Inflammatory macrophage (primary cell): ENCODE measurements around the gene KDELR1.

Source experiments
- DNase-seq, 2 donors: peaks; one replicate each; pipeline ENCODE4 v3.0.0-alpha.2; 2020 to 2022

KDELR1 gene

GRCh38 chr19:48371367-48371766, 20.0 kb downstream of the KDELR1 start:
- no peak for DNase-seq

- DNase-seq, result no peak
Measured at GRCh38 chr19:48370955-48371354, 20.4 kb downstream of the KDELR1 start.

- no peak for DNase-seq
Measured at GRCh38 chr19:48368936-48369335, 22.4 kb downstream of the KDELR1 start.

- peak in 1 of 2 donors; percentile 25 for DNase-seq
Measured at GRCh38 chr19:48367855-48368254, 23.5 kb downstream of the KDELR1 start.

GRCh38 chr19:48365602-48366001, 25.7 kb downstream of the KDELR1 start:
- no peak for DNase-seq

- DNase-seq, result no peak
Measured at GRCh38 chr19:48364598-48365348, 26.6 kb downstream of the KDELR1 start.

GRCh38 chr19:48363810-48364597, 27.3 kb downstream of the KDELR1 start, which contains the start of the genes SYNGR4 and TMEM143:
Gene SYNGR4 (plus strand): TSS chr19:48364367. CDS start chr19:48365843, 1,476 bp downstream.
Gene TMEM143 (minus strand): TSS chr19:48363940. CDS start chr19:48363920, 20 bp downstream.
- DNase-seq, result peak; percentile 100

- no peak for DNase-seq
Measured at GRCh38 chr19:48363500-48363809, 27.9 kb downstream of the KDELR1 start.

- peak; percentile 89 to 94 for DNase-seq
Measured at GRCh38 chr19:48362716-48363499, 28.4 kb downstream of the KDELR1 start.

- DNase-seq, result no peak
Measured at GRCh38 chr19:48361912-48362311, 29.4 kb downstream of the KDELR1 start.

- no peak for DNase-seq
Measured at GRCh38 chr19:48359123-48359522, 32.2 kb downstream of the KDELR1 start.

- no peak for DNase-seq
Measured at GRCh38 chr19:48355365-48355954, 35.9 kb downstream of the KDELR1 start.

GRCh38 chr19:48354332-48354992, 36.9 kb downstream of the KDELR1 start:
- no peak for DNase-seq

- no peak for DNase-seq
Measured at GRCh38 chr19:48353677-48354076, 37.7 kb downstream of the KDELR1 start.

GRCh38 chr19:48351341-48351752, 40.0 kb downstream of the KDELR1 start:
- DNase-seq, result peak; percentile 67 to 77

- no peak for DNase-seq
Measured at GRCh38 chr19:48350856-48351255, 40.5 kb downstream of the KDELR1 start.

GRCh38 chr19:48348737-48349136, 42.6 kb downstream of the KDELR1 start:
- no peak for DNase-seq

GRCh38 chr19:48348045-48348444, 43.3 kb downstream of the KDELR1 start:
- no peak for DNase-seq

- DNase-seq, result no peak
Measured at GRCh38 chr19:48346191-48346590, 45.2 kb downstream of the KDELR1 start.

GRCh38 chr19:48344892-48345291, 46.5 kb downstream of the KDELR1 start:
- DNase-seq, result no peak

- no peak for DNase-seq
Measured at GRCh38 chr19:48342841-48343540, 48.4 kb downstream of the KDELR1 start.

GRCh38 chr19:48342414-48342738, 49.0 kb downstream of the KDELR1 start:
- DNase-seq, result no peak
